Mesodermal cell (in vitro differentiated cells): ENCODE data around the gene COL25A1.

Experiments
- H3K27ac ChIP-seq: 2 replicates; pipeline ENCODE4 v1.7.0; 2013; ENCODE audit warnings: mild to moderate bottlenecking, low read depth, low read length, moderate library complexity; ENCODE audit not compliant: severe bottlenecking
- H3K36me3 ChIP-seq: 2 replicates; pipeline ENCODE4 v1.7.1; 2013; ENCODE audit warnings: mild to moderate bottlenecking, low read length, moderate library complexity; ENCODE audit not compliant: control insufficient read depth, insufficient read depth
- H3K4me1 ChIP-seq: one replicate; pipeline ENCODE4 v1.7.1; 2013; ENCODE audit warnings: mild to moderate bottlenecking, low read length; ENCODE audit not compliant: insufficient read depth, control insufficient read depth, poor library complexity, severe bottlenecking
- H3K4me3 ChIP-seq: 2 replicates; pipeline ENCODE4 v1.7.0; 2013; ENCODE audit warnings: low read length, control low read depth, mild to moderate bottlenecking; ENCODE audit not compliant: insufficient read depth, poor library complexity, severe bottlenecking; ENCODE audit errors: extremely low read depth
- H3K9me3 ChIP-seq: 2 replicates; pipeline ENCODE4 v1.7.1; 2013; ENCODE audit warnings: mild to moderate bottlenecking, low read length, moderate library complexity; ENCODE audit not compliant: control insufficient read depth
- WGBS, 2 experiments: methylation state at CpG; one replicate each; pipeline ENCODE4 v1.1.5; 2013; ENCODE audit warnings: missing lambda C conversion rate in 2 of 2; ENCODE audit not compliant: insufficient coverage in 2 of 2; 5-methylcytosine and 5-hydroxymethylcytosine counted together

The COL25A1 gene

DNA sequence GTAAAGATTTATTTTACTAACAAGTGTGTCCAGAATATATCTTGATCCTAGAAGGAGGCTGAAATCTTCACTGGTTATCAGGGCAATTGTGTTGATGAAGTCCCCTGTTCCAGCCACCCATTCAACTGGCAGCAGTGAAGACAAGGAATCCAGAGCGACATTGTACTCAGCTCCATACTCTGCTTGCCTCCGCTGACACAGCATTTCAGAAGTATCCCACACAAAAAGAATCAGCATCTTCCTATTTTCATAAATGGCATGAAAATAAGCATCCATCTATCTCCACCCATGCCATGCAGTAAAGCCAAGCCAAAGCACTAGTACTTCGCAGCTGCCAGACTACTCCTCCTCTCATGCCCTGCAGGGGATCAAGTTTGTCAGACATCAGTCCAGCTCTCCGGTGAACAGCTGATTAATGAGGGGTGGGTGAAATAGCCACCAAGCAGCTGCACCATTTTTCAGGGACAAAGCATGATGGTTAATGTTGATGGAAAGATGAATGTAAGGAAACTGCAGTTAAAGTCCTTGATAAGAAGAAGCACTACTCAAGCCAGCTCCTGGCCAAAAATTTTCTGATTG is 54.0 kb downstream of the COL25A1 start:
- no peak overlapping the region for H3K27ac ChIP-seq
- H3K36me3 ChIP-seq = peaks cover 2% of the 10 kb centered on the region
- 83 to 100% methylated on average over 2 to 3 of the region's 4 CpGs for WGBS, 2 experiments
- H3K9me3 ChIP-seq = no peaks in the 10 kb centered on the region
- H3K4me3 ChIP-seq = no peak overlapping the region
- H3K4me1 ChIP-seq = no peaks in the 10 kb centered on the region

DNA sequence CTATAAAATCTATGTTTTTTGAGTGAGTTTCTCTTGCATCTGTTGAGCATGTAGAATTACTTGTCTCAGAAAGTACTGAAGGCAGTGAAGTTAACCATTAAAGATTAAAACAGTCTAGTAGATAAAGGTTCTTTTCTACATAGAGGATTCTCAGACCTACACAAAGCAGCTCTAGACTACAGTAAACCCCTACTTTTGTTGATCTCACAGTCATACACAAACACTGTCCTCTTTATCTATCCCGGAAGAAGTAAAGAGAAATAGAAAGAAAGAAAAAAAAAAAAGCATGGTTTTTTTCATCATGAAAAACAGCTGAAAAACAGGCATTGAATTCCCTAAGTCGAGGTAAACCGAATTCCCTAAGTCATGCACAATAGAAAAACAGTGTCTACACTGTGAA is 58.6 kb downstream of the COL25A1 start:
- Histone ChIP-seq H3K36me3 (no peaks in the 10 kb centered on the region), H3K27ac (no peak overlapping the region), H3K4me1 (no peaks in the 10 kb centered on the region), H3K4me3 (no peak overlapping the region), H3K9me3 (no peaks in the 10 kb centered on the region)
- 100% methylated on average over 1 of the region's 3 CpGs; no CpG with 5 or more reads in 1 of the 2 experiments for WGBS, 2 experiments

DNA sequence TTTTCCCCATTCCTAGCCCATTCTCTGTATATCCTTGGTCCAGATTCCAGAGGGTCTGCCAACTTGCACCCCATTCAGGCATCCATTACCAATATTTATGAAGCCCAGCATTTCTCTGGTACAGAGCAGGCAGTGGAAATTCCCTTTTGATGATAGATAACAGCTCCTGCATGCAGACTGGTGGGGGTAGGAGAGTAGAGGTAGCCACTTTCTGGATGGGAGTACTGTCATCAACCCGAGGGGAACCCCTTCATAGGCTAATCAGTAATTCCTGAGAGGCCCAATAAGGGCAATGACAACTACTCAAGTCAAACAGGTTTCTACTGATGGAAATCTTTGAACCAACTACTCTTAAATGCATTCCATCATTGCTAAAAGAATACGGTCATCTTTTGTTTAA is 63.7 kb downstream of the COL25A1 start:
- Histone ChIP-seq H3K36me3 (no peaks in the 10 kb centered on the region), H3K4me1 (no peaks in the 10 kb centered on the region), H3K27ac (no peak overlapping the region), H3K4me3 (no peak overlapping the region), H3K9me3 (no peaks in the 10 kb centered on the region)
- no CpG with 5 or more reads among the region's 2 CpGs for WGBS, 2 experiments

DNA sequence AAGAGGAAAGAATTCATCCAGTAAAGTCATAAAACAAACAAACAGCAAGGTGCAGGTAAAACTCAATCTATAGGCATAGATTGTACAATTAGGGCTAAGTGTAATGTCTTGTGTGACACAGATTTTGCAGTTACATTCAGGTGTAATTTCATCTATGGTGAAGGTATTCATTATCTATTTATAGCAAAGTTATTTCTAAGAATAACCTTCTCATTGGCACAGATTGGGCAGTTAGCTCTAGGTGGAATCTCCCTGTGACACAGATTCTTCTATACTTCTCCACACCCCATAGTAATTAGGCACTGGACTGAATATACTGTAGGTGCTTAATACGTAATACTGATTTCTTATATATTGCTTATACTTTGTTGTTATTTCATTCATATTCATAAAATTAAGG is 66.8 kb downstream of the COL25A1 start:
- Histone ChIP-seq H3K27ac (no peak overlapping the region), H3K4me1 (no peaks in the 10 kb centered on the region), H3K9me3 (no peaks in the 10 kb centered on the region), H3K36me3 (no peaks in the 10 kb centered on the region), H3K4me3 (no peak overlapping the region)
- whole genome bisulfite sequencing, 2 experiments = no CpG with 5 or more reads among the region's 1 CpG

- H3K27ac ChIP-seq = no peak overlapping the region
- no peaks in the 10 kb centered on the region for H3K36me3 ChIP-seq
- no CpG with 5 or more reads among the region's 2 CpGs for WGBS, 2 experiments
- no peaks in the 10 kb centered on the region for H3K4me1 ChIP-seq
- H3K4me3 ChIP-seq = no peak overlapping the region
- no peaks in the 10 kb centered on the region for H3K9me3 ChIP-seq
Measured at GRCh38 chr4:109234596-109234995, 67.9 kb downstream of the COL25A1 start.

- no peak overlapping the region for H3K4me3 ChIP-seq
- no peak overlapping the region for H3K27ac ChIP-seq
- no peaks in the 10 kb centered on the region for H3K4me1 ChIP-seq
- H3K36me3 ChIP-seq = no peaks in the 10 kb centered on the region
- WGBS, 2 experiments = 50% methylated on average over 1 of the region's 1 CpG; no CpG with 5 or more reads in 1 of the 2 experiments
- H3K9me3 ChIP-seq = no peaks in the 10 kb centered on the region
Measured at GRCh38 chr4:109233570-109233969, 68.9 kb downstream of the COL25A1 start.

DNA sequence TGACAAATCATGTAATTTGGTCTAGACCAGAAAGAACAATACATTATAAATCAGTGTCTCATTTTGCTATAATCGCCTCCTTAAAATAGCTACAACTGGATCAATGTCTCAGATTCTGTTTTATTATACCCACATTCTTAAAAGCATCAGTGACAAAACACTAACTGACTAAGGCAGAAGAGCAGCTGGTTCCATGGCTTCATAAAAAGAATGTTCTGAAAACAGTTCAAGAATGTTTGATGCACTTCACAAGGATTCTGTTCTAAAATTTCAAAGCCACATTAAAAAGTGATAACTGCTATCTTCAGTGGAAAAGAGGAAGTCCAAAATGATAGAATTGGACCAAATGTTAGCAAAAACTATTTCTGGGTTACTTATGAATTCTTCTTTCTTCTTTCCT is 69.8 kb downstream of the COL25A1 start:
- Histone ChIP-seq H3K4me1 (no peaks in the 10 kb centered on the region), H3K36me3 (no peaks in the 10 kb centered on the region), H3K27ac (no peak overlapping the region), H3K4me3 (no peak overlapping the region), H3K9me3 (no peaks in the 10 kb centered on the region)
- WGBS, 2 experiments = 100% methylated on average over 1 of the region's 1 CpG; no CpG with 5 or more reads in 1 of the 2 experiments

DNA sequence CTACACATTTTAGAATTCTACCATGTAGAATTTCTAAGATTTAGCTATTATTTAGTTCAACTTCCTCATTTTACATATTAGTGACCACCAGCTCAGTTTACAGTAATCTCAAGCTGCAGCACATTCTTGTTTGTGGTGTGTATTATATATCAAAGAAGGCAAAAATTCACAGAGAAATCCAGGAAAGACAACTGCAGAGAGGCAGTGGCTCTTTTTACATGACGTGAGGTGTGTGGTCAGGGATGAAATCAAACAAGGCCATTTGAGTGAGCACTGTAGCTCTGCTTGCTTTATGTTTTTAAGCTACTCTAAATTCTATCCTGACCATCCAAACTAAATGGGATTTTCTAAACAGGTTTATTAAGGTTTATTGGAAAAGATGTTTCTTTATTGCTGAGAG is 71.1 kb downstream of the COL25A1 start:
- no peak overlapping the region for H3K27ac ChIP-seq
- no peaks in the 10 kb centered on the region for H3K36me3 ChIP-seq
- WGBS, 2 experiments = 100% methylated on average over 1 of the region's 1 CpG; no CpG with 5 or more reads in 1 of the 2 experiments
- no peaks in the 10 kb centered on the region for H3K4me1 ChIP-seq
- no peak overlapping the region for H3K4me3 ChIP-seq
- H3K9me3 ChIP-seq = no peaks in the 10 kb centered on the region

- Histone ChIP-seq H3K9me3 (no peaks in the 10 kb centered on the region), H3K27ac (no peak overlapping the region), H3K4me1 (no peaks in the 10 kb centered on the region), H3K36me3 (no peaks in the 10 kb centered on the region), H3K4me3 (no peak overlapping the region)
- WGBS, 2 experiments = no CpG with 5 or more reads among the region's 2 CpGs
Measured at GRCh38 chr4:109229028-109229427, 73.4 kb downstream of the COL25A1 start.

- Histone ChIP-seq H3K4me1 (no peaks in the 10 kb centered on the region), H3K4me3 (no peak overlapping the region), H3K9me3 (no peaks in the 10 kb centered on the region), H3K36me3 (no peaks in the 10 kb centered on the region), H3K27ac (no peak overlapping the region)
- no CpG with 5 or more reads among the region's 1 CpG for WGBS, 2 experiments
Measured at GRCh38 chr4:109218288-109218687, 84.2 kb downstream of the COL25A1 start.

- Histone ChIP-seq H3K9me3 (no peaks in the 10 kb centered on the region), H3K27ac (no peak overlapping the region), H3K4me3 (no peak overlapping the region), H3K36me3 (no peaks in the 10 kb centered on the region), H3K4me1 (no peaks in the 10 kb centered on the region)
- 95 to 100% methylated on average over 3 to 4 of the region's 5 CpGs for WGBS, 2 experiments
Measured at GRCh38 chr4:109216085-109216696, 86.3 kb downstream of the COL25A1 start.
